Measurements from ENCODE around the gene KAT7. TPM values are rescaled to one million over a fixed set of nuclear protein-coding genes. Genes with fewer than 3 reads are reported as not detected.

KAT7 gene
- polyA plus RNA-seq, 1 donor from 2014 or later: 31.0 TPM

- Histone ChIP-seq H3K9me2 (ENCODE audit: insufficient read depth, low read length) (no peaks in the 10 kb centered on the region), H3K36me3 (ENCODE audit: insufficient read depth, low read length) (no peaks in the 10 kb centered on the region), H3F3A (ENCODE audit: insufficient read depth, low read length, poor library complexity, severe bottlenecking) (no peaks in the 10 kb centered on the region), H3K4me2 (ENCODE audit: low read length) (no peak overlapping the region), H3K9ac (ENCODE audit: low read length) (no peak overlapping the region), H3K79me2 (replicated peaks; ENCODE audit: insufficient read depth, low read length) (peaks cover 3% of the 10 kb centered on the region), H3K4me3 (ENCODE audit: low read length) (no peak overlapping the region), H2AFZ (ENCODE audit: low read depth, low read length) (no peak overlapping the region), H4K20me1 (ENCODE audit: insufficient read depth) (no peaks in the 10 kb centered on the region), H3K27me3 (ENCODE audit: insufficient read depth, low read depth, low read length) (no peaks in the 10 kb centered on the region), H3K27ac (ENCODE audit: low read length) (no peak overlapping the region), H3K9me3 (ENCODE audit: low read length) (no peaks in the 10 kb centered on the region)
- no peak for TF ChIP-seq EP300 (conservative IDR thresholded peaks at IDR 0.05; ENCODE audit: poor library complexity, severe bottlenecking)
- no peak for TF ChIP-seq POLR2AphosphoS5 (IDR thresholded peaks at IDR 0.05)
- no peak for TF ChIP-seq EZH2 (IDR thresholded peaks at IDR 0.05; ENCODE audit: borderline replicate concordance, insufficient read depth, low read length, poor library complexity, severe bottlenecking)
- no peak for TF ChIP-seq MXI1 (conservative IDR thresholded peaks at IDR 0.05; ENCODE audit: poor library complexity, severe bottlenecking)
- no peak for TF ChIP-seq TAF1 (IDR thresholded peaks at IDR 0.05; ENCODE audit: low read depth)
- TF ChIP-seq CTCF (IDR thresholded peaks at IDR 0.05; ENCODE audit: poor library complexity, severe bottlenecking): no peak
- no peak for TF ChIP-seq SMC3 (conservative IDR thresholded peaks at IDR 0.05; ENCODE audit: poor library complexity)
- no peak for TF ChIP-seq REST (IDR thresholded peaks at IDR 0.05; ENCODE audit: borderline replicate concordance)
- no peak for TF ChIP-seq RAD21 (conservative IDR thresholded peaks at IDR 0.05)
These were observed 46.3 kb upstream of the KAT7 start for GRCh38 chr17:49742166-49742638.

GRCh38 chr17:49745175-49746139, 43.0 kb upstream of the KAT7 start:
- Histone ChIP-seq H3F3A (ENCODE audit: insufficient read depth, low read length, poor library complexity, severe bottlenecking) (no peaks in the 10 kb centered on the region), H3K27ac (ENCODE audit: low read length) (no peak overlapping the region), H3K4me3 (ENCODE audit: low read length) (no peak overlapping the region), H2AFZ (ENCODE audit: low read depth, low read length) (no peak overlapping the region), H3K9me3 (ENCODE audit: low read length) (no peaks in the 10 kb centered on the region), H3K79me2 (replicated peaks; ENCODE audit: insufficient read depth, low read length) (peaks cover 3% of the 10 kb centered on the region), H4K20me1 (ENCODE audit: insufficient read depth) (no peaks in the 10 kb centered on the region), H3K36me3 (ENCODE audit: insufficient read depth, low read length) (no peaks in the 10 kb centered on the region), H3K4me2 (ENCODE audit: low read length) (no peak overlapping the region), H3K9me2 (ENCODE audit: insufficient read depth, low read length) (no peaks in the 10 kb centered on the region), H3K27me3 (ENCODE audit: insufficient read depth, low read depth, low read length) (no peaks in the 10 kb centered on the region), H3K9ac (ENCODE audit: low read length) (no peak overlapping the region)
- no peak for TF ChIP-seq REST (IDR thresholded peaks at IDR 0.05; ENCODE audit: borderline replicate concordance)
- no peak for TF ChIP-seq EP300 (conservative IDR thresholded peaks at IDR 0.05; ENCODE audit: poor library complexity, severe bottlenecking)
